Measurements from ENCODE around the gene WDFY4. TPM values are rescaled to one million over a fixed set of nuclear protein-coding genes. Genes with fewer than 3 reads are reported as not detected.

Gene WDFY4
- total and polyA plus RNA-seq, 9 of the 15 experiments (the other 6 are each of a cell fraction or from before 2014, with no cell fraction given), result 0.01 to 0.02 (median 0.01) TPM; not detected in 6

GRCh38 chr10:48691812-48692528 is 7.3 kb downstream of the WDFY4 start (continued):
- no peak for TF ChIP-seq DDX20 (tag; IDR thresholded peaks at IDR 0.05; ENCODE audit: low read depth)

- ChIA-PET POLR2A (no interaction called here), CTCF (ENCODE audit: low intra/inter-chr PET ratio) (no interaction called here)
- 2% methylated on average over 4 of the region's 4 CpGs for WGBS (ENCODE audit: insufficient coverage, low coverage, missing lambda C conversion rate)
- H3K79me2 ChIP-seq (ENCODE audit: control insufficient read depth, insufficient read depth, low read length), result no peaks in the 10 kb centered on the region
- in situ Hi-C loops (cut with MboI), result no loop called here
- H3K27ac ChIP-seq (ENCODE audit: extremely low read depth, low read depth, low read length), result no peak overlapping the region
- no peak overlapping the region for H3K4me3 ChIP-seq
- no peaks in the 10 kb centered on the region for H3K9me3 ChIP-seq (replicated peaks; ENCODE audit: control insufficient read depth, insufficient read depth, low read depth, low read length)
- peaks cover 8% of the 10 kb centered on the region; the same call in 1 of the 2 replicates for H4K20me1 ChIP-seq (replicated peaks; ENCODE audit: control insufficient read depth, insufficient read depth, low read length)
- TF ChIP-seq YY1 (IDR thresholded peaks at IDR 0.05; ENCODE audit: borderline replicate concordance in 1 of 3, control insufficient read depth in 1 of 3, extremely low read depth in 1 of 3, insufficient read depth in 3 of 3, insufficient read length in 1 of 3, insufficient replicate concordance in 2 of 3, low read depth in 1 of 3, low read length in 2 of 3), result no peak
- TF ChIP-seq NR2C2 (CRISPR knock-in tag; IDR thresholded peaks at IDR 0.05), result no peak
- no peak for TF ChIP-seq NR2C2 (tag; IDR thresholded peaks at IDR 0.05)
- TF ChIP-seq ZNF780A (CRISPR knock-in tag; IDR thresholded peaks at IDR 0.05), result no peak
- no peak for TF ChIP-seq CBFA2T2 (conservative IDR thresholded peaks at IDR 0.05)
- TF ChIP-seq GABPA (tag; conservative IDR thresholded peaks at IDR 0.05; ENCODE audit: low read depth), result no peak
- no peak for TF ChIP-seq ZFX (CRISPR knock-in tag; IDR thresholded peaks at IDR 0.05)
- TF ChIP-seq XRCC3 (IDR thresholded peaks at IDR 0.05), result no peak
- TF ChIP-seq C11orf30 (IDR thresholded peaks at IDR 0.05; ENCODE audit: low read depth), result no peak
- TF ChIP-seq ELF1 (tag; IDR thresholded peaks at IDR 0.05), result no peak
- no peak for TF ChIP-seq NFYB (IDR thresholded peaks at IDR 0.05; ENCODE audit: extremely low read depth, insufficient read length)
- TF ChIP-seq TFAM (CRISPR knock-in tag; conservative IDR thresholded peaks at IDR 0.05), result no peak
- peaks cover 2 to 26% of the 10 kb centered on the region in 2 experiments; a peak in 2 of 5 replicates for H3K27me3 ChIP-seq (ENCODE audit: control insufficient read depth in 2 of 2, insufficient read depth in 2 of 2, low read length in 2 of 2)
- H3K9ac ChIP-seq (ENCODE audit: insufficient read depth in 1 of 2, low read depth in 2 of 2, low read length in 2 of 2), result no peak overlapping the region
- ATAC-seq (no peak), FAIRE-seq (no peak), DNase-seq (ENCODE audit: extremely low read depth in 1 of 4, low spot score in 3 of 4) (no peak)
- H3K9me1 ChIP-seq (ENCODE audit: control insufficient read depth, insufficient read depth, low read length), result no peaks in the 10 kb centered on the region
- intact Hi-C loops (cut with micrococcal nuclease), result no loop called here
- H2AFZ ChIP-seq (ENCODE audit: low read depth, low read length), result no peak overlapping the region
- no peak overlapping the region for H3K4me2 ChIP-seq (ENCODE audit: insufficient read depth, low read length)
- H3K36me3 ChIP-seq (ENCODE audit: control insufficient read depth, insufficient read depth, low read length), result no peaks in the 10 kb centered on the region
- H3K4me1 ChIP-seq (replicated peaks in 1 of 2; ENCODE audit: control insufficient read depth in 2 of 2, insufficient read depth in 2 of 2, low read length in 2 of 2), result no peaks in the 10 kb centered on the region
- no TSS peak for BruUV-seq (replicated peaks)
These were observed 8.1 kb downstream of the WDFY4 start for GRCh38 chr10:48692748-48693147.
